ENCODE data around the gene VWC2. TPM values are rescaled to one million over a fixed set of nuclear protein-coding genes. Genes with fewer than 3 reads are reported as not detected.

Gene VWC2
- total RNA-seq, 4 donors from 2014 or later: under 0.01 to 0.19 (median 0.09) TPM

- WGBS, 2 donors: 75 to 92% methylated on average over 2 of the region's 2 CpGs
- DNase-seq: no peak
- intact Hi-C loops (cut with DNase I): no loop called here
Observed at GRCh38 chr7:49937608-49938007, 164.2 kb downstream of the VWC2 start.

More at GRCh38 chr7:49937608-49938007, 164.2 kb downstream of the VWC2 start:
- H3K27me3 ChIP-seq: no peaks in the 10 kb centered on the region
- H3K4me1 ChIP-seq: no peaks in the 10 kb centered on the region
- H3K4me3 ChIP-seq: no peak overlapping the region
- no peak overlapping the region for H3K27ac ChIP-seq
- H3K9me3 ChIP-seq: peaks cover 0 to 7% (median 6%) of the 10 kb centered on the region in 3 donors
- TF ChIP-seq POLR2A (IDR thresholded peaks at IDR 0.05): no peak
- TF ChIP-seq, protein P1, sequence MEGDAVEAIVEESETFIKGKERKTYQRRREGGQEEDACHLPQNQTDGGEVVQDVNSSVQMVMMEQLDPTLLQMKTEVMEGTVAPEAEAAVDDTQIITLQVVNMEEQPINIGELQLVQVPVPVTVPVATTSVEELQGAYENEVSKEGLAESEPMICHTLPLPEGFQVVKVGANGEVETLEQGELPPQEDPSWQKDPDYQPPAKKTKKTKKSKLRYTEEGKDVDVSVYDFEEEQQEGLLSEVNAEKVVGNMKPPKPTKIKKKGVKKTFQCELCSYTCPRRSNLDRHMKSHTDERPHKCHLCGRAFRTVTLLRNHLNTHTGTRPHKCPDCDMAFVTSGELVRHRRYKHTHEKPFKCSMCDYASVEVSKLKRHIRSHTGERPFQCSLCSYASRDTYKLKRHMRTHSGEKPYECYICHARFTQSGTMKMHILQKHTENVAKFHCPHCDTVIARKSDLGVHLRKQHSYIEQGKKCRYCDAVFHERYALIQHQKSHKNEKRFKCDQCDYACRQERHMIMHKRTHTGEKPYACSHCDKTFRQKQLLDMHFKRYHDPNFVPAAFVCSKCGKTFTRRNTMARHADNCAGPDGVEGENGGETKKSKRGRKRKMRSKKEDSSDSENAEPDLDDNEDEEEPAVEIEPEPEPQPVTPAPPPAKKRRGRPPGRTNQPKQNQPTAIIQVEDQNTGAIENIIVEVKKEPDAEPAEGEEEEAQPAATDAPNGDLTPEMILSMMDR (IDR thresholded peaks at IDR 0.05): no peak
- no peaks in the 10 kb centered on the region for H3K36me3 ChIP-seq

Measured in esophagus squamous epithelium (tissue), 5 donors.